GM19463 (cell line): ENCODE results near the gene INPP4B.
"Not testable (repeated sequence)": the region's sequence is repeated elsewhere in the genome, so short reads cannot be mapped to it uniquely, and the experiment has no call there.

Experiments used
- ATAC-seq: cut with Tn5 transposase; IDR thresholded peaks from one replicate; pipeline ENCODE4 v1.9.1; 2021; ENCODE audit warnings: mild to moderate bottlenecking, moderate library complexity; ENCODE audit not compliant: unreplicated experiment

INPP4B gene

DNA sequence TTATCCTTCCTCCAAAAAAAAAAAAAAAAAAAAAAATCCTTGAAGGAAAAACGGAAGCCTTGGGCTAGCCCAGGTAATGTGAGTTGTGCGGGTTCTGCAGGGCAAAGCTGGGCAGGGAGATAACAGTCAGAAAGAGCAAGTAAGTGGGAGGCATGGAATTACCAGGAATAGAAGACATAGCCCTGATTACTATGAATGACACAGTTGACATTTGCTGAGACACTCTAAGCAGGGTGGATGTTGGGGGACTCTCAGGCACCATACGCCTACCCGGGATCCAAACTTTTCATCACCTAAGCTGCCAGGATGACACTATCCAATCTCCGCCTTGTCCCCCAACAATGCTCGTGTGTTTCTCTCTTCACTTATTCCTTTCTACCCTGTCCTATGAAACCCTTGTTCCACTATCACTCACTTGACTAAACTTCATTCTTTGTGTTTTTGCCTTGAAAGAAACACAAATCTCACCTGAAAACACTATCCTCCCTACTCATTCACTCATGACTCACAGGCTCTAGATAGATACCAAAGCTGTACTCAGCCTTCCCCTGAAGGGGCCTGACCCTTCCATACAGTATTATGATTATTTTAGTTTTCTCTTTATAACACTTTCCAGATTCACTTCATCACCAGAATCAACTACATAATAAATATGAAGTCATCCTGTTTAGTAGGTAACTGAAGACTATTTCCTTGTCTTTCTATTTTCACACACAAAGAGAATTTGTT, 158.4 kb downstream of the INPP4B start:
- no peak for ATAC-seq

DNA sequence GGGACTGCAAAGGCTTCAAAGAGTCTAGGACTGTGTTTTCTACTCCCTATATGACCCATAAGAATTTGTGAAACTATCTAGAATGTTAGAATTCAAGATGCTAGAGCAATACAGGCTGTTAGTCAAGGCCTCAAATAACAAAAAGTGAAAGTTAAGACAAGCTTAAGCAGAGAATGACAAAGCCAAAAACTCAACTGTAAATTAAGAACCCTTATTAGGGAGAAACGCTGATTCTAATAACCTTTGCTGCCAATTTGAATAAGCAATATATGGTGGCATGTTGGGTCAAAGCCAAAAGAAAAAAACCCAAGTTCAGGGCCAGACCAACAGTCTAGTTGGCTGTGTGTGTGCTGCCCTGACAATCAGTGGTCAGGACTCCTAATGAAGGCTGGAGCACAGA, 160.0 kb downstream of the INPP4B start:
- no peak for ATAC-seq

DNA sequence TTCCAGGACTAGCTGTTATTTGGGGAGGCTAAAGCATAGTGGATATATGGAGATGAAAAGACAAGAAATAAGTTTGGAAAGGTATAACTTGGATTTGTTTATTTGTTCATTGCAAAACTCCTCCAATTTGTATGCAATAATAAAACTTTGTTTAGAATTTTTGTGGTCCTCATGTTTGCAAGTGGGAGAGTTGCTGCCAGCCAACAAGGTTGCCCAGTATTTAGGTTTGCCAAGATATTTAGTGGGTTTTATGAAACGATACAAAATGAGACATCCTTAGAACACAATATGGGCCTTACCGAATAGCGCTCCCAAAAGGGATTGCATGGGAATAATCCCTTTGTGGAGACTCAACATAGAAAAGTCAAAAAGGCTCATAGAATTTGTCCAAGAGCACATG, 162.1 kb downstream of the INPP4B start:
- no peak for ATAC-seq

DNA sequence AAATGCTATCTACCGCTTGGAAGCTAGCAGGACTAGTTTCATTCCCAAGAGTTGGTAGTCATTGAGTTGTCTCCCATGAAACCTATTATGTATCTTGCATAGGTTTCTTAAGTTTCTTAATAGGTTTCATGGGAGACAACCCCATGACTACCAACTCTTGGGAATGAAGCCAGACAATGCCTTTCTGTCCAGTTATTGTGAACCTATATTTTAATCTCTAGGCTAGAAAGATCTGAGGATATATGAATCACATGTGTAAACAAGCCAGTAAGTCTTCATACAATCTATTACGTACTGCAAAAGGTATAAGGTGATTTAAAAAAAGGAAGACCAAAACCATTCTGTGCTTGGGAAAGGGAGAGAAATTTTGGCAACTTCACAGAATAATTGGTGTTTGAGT, 162.6 kb downstream of the INPP4B start:
- ATAC-seq: no peak

DNA sequence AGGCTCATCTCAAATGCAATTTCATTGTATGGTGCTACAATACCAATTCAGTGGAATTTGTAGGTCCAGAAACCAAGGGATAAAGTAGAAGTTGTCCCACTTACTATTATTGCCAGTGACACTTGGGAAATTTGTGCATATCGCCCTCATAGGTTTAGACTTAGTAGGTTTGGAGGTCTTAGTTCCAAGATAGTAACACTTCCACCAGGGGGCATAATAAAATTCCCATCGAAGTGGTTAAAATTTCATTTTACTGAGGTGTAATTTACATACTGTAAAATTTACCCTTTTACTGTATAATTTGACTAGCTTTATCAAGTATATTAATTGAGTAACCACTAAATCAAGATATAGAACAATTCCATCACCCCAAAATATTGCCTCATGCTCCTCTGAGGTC, 174.6 kb downstream of the INPP4B start:
- ATAC-seq: no peak

DNA sequence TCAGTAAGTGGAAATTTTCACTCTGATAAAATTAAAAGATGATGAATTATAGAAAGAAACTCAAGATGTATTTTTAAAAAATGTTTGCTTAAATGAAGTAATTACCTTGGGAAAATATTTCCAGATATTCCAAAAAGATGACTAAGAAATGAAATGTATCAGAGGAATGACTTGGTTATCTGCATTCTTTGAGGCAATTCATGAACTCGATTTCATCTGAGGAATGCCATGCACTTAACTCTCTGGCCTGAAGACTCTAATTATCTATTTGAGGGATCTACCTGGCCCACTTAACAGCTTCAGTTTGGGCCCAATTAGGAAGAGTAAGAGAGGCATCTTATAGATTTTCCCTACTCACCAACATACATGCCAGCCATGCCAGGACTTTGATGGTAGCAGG, 182.3 kb downstream of the INPP4B start:
- no peak for ATAC-seq

DNA sequence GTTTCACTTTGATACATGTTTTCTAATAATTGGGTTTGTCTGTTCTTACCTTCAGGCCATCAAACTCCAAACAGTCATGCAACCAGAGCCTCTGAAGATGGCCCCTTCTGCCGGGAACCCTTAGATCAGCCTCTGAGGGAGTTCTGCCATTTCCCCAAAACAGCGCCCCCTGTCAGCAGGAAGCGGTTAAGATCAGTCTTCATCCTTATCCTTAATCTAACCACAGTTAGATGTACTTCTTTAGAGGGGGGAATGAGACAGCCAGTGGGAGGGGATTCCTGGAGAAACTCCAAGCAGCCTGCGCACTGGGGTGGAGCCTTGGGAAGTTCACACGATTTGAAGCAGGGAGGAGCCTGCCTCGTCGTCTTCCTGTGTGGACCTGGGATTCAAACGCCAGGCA, 185.4 kb downstream of the INPP4B start:
- no peak for ATAC-seq

DNA sequence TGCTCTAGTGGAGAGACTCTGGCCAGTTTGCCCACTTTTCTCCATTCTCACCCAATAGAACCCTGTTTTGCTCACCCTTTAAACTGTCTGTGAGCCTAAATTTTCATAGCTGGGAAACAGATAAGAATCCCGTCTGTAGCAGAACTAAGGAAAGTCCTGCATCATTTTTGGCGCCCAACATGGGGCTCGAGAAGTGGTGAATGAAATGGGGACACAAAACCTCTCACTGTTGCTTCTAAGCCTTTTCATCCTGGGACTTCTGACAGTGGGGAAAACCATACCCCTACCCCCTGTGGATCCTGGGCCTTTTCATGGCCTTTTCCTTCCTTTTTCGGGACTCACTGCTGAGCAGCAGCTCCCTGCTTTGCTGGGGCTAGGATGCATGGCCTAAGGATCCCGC, 189.9 kb downstream of the INPP4B start:
- no peak for ATAC-seq

DNA sequence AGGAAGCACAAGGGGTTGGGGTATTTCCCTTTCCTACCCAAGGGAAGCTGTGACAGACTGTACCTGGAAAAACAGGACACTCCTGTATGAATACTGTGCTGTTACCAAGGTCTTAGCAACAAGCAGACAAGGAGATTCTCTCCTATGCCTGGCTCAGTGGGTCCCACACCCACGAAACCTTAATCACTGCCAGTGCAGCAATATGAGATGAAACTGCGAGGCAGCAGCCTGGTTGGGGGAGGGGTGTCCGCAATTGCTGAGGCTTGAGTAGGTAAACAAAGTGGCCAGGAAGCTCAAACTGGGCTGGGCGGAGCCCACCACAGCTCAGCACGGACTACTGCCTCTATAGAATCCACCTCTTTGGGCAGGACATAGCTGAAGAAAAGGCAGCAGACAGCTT, 197.7 kb downstream of the INPP4B start:
- ATAC-seq: no peak

DNA sequence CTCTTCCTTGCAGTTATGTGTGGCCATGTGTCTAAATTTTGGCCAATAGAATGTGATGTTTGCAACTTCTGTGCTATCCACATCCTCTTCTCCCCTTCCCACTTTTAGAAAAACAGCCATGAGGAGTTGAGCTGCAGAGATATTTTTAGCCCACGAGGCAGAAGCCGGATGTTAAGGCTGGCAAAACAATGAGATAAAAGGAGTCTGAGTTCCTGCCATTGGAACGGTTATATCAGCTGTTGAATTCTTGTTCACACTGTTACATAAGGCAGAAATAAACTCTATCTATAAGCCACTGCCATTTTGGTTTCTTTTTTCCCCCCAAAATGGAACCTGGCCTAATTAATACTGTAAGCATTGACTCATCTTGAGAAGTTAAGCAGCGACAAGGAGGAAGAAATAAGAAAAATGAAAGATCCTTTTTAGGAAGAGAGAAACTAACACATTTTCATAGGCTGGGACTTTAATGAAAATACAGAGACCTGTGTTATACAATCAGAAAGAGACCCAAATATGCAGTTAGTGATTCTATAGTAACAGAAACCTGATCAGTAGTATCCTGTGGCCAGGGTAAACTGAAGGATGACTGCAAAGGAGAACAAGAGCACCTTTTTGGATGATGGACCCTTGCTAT, 200.5 kb downstream of the INPP4B start:
- peak; percentile 66 for ATAC-seq

DNA sequence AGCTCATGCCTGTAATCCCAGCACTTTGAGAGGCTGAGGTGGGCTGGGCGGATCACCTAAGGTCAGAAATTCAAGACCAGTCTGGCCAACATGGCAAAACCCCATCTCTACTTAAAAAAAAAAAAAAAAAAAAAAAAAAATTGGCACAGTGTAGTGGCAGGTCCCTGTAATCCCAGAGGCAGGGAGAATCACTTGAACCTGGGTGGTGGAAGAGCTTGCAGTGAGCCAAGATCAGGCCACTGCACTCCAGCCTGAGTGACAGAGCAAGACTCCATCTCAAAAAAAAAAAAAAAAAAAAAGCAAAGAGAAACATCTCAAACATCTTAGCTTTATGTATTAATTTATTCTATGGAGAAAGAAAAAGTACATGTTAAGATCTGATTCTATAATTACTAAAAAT, 201.5 kb downstream of the INPP4B start:
- ATAC-seq: not testable (repeated sequence)

DNA sequence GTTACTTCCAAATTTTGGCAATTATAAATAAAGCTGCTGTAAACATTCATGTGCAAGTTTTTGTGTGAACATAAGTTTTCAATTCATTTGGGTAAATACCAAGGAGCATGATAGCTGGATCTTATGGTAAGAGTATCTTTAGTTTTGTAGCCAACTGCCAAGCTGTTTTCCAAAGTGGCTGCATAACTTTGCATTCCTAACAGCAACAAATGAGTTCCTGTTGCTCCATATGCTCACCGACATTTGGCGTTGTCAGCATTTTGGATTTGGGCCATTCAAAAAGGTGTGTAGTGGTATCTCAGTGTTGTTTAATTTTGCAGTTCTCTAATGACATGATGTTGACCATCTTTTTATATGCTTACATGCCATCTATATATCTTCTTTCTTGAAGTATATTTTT, 208.5 kb downstream of the INPP4B start:
- no peak for ATAC-seq

DNA sequence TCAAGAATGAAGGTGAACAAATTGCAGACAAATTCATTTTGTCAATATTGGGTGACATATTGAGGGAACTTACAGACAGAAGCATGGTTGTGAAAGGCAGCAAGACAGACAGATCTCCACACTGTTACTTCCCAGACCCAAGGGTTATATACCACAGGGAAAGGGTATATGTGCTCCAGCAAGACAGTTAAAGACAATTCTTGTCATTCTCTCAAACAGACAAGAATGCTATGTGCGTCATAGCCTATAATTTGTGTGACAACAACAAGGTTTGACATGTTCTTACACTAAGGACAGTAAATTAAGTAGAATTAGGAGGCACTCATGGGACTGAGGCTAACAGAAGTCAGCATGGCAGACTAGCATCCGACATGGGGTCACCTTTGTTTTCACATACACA, 214.3 kb downstream of the INPP4B start:
- ATAC-seq: no peak

DNA sequence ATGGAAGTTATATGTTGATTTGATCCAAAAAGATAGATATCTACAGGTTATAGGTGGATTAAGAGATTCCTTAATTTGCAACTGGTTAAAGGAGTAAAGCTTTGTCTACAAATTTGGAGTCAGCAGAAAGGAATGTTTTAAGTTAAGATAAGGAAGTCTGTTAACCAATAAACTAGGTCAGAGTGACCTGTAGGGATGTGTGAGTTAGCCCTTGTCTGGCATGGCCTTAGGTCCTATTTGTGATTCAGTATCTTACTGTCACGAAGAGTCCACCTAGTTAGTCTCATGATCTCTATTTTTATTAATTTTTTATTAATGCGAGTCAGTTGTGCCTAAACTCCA, 230.8 kb downstream of the INPP4B start:
- ATAC-seq: no peak

DNA sequence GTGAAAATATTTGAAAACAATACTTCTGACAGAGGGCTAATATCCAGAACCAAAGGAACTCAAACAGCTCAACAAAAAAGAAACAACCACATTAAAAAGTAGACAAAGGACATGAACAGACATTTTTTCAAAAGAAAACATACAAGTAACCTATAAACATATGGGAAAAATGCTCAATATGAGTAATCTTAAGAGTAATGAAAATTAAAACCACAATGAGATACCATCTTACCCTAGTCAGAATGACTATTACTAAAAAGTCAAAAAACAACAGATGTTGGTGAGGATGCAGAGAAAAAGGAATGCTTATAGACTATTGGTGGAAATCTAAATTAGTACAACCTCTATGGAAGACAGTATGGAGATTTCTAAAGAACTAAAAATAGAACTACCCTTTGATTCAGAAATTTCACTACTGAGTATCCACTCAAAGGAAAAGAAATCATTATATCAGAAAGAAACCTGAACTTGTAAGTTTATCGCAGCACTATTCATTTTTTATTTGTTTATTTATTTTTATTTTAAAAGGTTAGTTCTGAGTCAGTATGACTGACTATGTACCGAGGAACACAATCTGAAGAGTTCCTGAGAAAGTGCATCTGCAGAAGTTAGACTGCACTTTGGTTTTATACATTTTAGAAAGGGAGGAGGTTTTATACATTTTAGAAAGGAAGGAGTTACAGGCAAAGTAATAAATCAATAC, 231.3 kb downstream of the INPP4B start:
- ATAC-seq: no peak

DNA sequence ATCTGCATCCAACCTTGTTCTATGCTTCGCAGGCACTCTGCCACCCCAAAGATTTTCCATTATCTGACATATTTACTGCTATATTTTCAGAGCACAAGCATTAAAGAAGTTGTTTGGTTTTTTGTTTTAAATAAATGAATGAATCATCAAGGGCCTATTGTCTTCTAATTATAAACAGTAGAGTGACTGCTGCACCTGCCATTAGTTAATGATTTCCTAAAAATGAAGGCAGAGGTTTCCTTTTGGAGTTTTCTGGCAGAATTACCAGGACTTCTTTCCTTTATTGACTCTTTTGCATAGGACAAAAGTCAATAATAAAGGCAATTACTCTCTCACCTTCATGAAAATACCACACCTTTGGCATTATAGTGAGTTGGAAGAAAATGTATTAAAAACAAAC, 238.1 kb downstream of the INPP4B start:
- ATAC-seq: no peak

DNA sequence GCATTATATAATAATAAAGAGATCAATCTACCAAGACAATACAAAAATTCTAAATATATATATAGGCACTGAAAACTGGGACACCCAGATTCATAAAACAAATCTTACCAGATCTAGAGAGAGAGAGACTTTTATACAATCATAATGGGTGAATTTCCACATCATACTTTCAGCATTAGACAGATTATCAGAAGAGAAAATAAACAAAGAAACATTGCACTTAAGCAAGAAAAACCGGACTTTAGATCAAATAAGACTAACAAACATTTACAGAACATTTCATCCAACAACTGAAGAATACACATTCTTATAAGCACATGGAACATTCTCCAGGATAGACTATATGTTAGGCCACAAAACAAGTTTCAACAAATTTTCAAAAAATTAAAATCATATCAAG, 245.1 kb downstream of the INPP4B start:
- no peak for ATAC-seq

DNA sequence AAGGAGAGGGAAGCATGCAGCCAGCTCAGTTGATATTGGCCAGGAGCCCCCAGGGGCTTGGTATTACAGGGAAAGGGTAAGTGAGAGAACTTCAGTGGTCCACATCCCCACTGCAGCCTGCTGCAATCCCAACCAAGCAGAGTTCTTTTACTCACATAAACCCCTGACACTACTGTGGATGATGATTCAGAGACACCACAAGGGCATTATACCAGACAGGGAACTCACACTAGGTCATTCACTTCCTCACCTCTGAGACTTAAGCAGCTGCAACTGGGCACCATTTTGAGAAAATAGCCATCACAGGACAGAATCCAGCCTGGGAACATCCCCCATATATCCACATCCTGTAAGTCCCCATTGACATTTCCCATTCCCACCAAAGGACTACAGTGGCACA, 248.0 kb downstream of the INPP4B start:
- no peak for ATAC-seq

DNA sequence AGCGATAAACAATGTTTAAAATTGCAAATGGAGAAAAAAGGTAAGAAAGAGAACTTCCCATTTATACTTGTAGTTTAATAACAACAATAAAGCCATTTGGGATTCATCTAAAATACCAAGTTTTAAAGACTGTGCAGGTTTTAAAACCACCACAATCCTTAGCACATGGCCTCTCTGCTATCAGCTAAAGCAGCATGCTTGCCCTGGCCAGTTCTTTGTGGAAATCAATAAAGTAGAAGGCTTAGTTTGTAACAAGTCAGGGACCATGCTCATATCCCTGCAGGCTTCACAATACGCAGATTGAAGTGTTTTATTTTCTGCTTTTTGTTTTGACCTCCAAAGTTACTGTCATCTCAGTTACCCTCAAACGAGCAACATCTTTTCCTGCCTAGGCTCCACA, 249.5 kb downstream of the INPP4B start:
- no peak for ATAC-seq

DNA sequence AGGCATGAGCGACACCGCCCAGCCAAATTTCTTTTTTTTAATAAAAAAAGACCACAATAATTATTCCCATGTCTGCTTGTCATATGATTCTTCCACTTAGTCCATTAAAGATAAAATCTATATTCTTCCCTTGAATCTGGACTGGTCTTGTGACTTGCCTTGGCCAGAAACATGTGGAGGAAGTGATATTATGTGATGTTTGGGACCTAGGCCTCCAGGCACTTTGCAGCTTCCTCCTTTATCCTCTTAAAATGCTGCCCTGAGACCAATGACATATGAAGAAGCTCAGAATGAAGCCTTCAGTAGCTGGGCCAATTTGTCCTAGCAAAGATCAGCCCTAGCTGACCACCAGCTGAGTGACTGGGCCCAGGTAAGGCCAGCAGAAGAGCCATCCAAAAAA, 250.0 kb downstream of the INPP4B start:
- no peak for ATAC-seq

DNA sequence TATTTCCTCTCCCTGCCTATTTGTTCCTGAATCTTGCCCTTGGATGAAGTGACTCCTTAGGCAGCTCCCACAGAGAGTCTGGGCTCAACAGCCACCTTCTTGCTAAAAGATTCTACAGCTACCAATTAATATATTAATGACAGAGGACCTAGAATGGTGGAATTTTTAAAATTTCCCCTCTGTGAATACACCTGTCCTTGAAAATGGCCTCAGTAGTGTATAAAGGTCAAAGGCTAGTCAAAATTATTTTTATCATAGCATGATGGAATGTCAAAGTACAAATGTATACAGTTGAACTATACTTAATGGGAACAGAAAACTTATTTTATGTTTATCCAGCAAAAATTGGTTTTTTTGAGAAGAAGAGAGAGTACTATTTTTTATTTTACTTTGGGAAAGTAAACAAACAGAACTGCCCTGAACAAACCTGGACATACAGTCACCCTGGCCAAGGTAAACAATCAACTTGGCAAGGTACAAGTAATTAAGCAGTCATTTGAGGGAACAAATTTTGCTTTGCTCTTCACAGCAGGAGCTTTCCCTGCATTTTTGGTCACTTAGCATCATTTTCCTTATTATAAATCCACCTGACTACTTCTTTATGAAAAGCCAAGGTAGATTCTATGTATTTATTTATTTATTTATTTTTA, 250.8 kb downstream of the INPP4B start:
- no peak for ATAC-seq

DNA sequence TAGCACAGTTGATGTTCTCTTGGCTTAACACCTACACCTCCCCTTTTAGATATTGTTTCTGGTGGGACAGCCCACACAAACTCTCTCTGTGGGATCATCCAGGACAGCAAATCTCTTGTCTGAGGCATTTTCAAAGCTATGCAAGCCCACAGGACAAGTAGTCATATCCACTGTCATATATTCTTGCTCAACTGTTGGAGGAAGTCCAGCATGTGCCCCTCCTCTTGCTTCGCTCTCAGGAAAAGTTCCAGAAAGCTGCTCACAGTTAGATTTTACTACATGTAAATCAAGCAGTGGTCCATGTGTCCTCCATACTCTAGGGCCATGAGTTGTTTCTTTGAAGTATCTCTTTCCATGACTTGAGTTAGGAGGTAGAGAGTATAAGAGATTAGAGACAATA, 260.7 kb downstream of the INPP4B start:
- no peak for ATAC-seq
